ENCODE measurements around the gene DOCK2. TPM values are rescaled to one million over a fixed set of nuclear protein-coding genes. Genes with fewer than 3 reads are reported as not detected.

Gene DOCK2
- polyA plus RNA-seq, 3 donors, result 57.5 to 178 (median 115) TPM

GRCh38 chr5:170077526-170077925, 440.5 kb downstream of the DOCK2 start:
- WGBS (ENCODE audit: insufficient coverage), result no CpG with 5 or more reads among the region's 5 CpGs
- H3K4me3 ChIP-seq (replicated peaks in 1 of 3; ENCODE audit: low read depth in 2 of 3, low read length in 3 of 3), result no peak overlapping the region
- no peak overlapping the region for H2AFZ ChIP-seq (ENCODE audit: insufficient read depth, low read depth, low read length, poor library complexity, severe bottlenecking)
- H3K4me2 ChIP-seq (replicated peaks; ENCODE audit: extremely low read depth, low read length, poor library complexity, severe bottlenecking), result no peak overlapping the region
- H3K79me2 ChIP-seq (ENCODE audit: insufficient read depth, low read length), result no peaks in the 10 kb centered on the region
- TF ChIP-seq CTCF (IDR thresholded peaks at IDR 0.05), result no peak
- H3K27ac ChIP-seq (ENCODE audit: low read depth in 1 of 2, low read length in 2 of 2), result no peak overlapping the region
- H3K36me3 Mint-ChIP-seq, result peaks cover 96 to 97% of the 10 kb centered on the region in 2 donors
- H3K27ac Mint-ChIP-seq, result peak overlapping the region in 1 of 7 donors; percentile 3
- no peak overlapping the region for H3K9ac ChIP-seq (ENCODE audit: insufficient read depth, low read length, poor library complexity, severe bottlenecking)
- peaks cover 95 to 98% of the 10 kb centered on the region in 2 donors for H3K36me3 ChIP-seq (replicated peaks in 1 of 2; ENCODE audit: control insufficient read depth in 1 of 2, insufficient read depth in 2 of 2, low read length in 2 of 2)
- H3K9me3 Mint-ChIP-seq, result no peaks in the 10 kb centered on the region
- no peaks in the 10 kb centered on the region for H3K9me3 ChIP-seq (replicated peaks in 1 of 2; ENCODE audit: control insufficient read depth in 1 of 2, insufficient read depth in 1 of 2, low read length in 2 of 2)
- DNase-seq, result no peak
- no peaks in the 10 kb centered on the region for H3K4me1 ChIP-seq (ENCODE audit: control insufficient read depth in 1 of 2, insufficient read depth in 2 of 2, low read length in 2 of 2)
- no peak overlapping the region for H3K4me3 Mint-ChIP-seq
- no peaks in the 10 kb centered on the region for H3K4me1 Mint-ChIP-seq
- H3K27me3 Mint-ChIP-seq (ENCODE audit: low read depth in 3 of 3), result no peaks in the 10 kb centered on the region
- intact Hi-C loops (cut with micrococcal nuclease), result no loop called here
- H3K27me3 ChIP-seq (ENCODE audit: control insufficient read depth in 2 of 2, insufficient read depth in 2 of 2, low read length in 2 of 2), result no peaks in the 10 kb centered on the region
- H4K20me1 ChIP-seq (ENCODE audit: insufficient read depth, low read length), result peaks cover 48% of the 10 kb centered on the region

- Mint-ChIP-seq H3K36me3 (peaks cover 97 to 98% of the 10 kb centered on the region in 2 donors), H3K4me3 (no peak overlapping the region), H3K27me3 (ENCODE audit: low read depth in 3 of 3) (no peaks in the 10 kb centered on the region), H3K9me3 (no peaks in the 10 kb centered on the region), H3K4me1 (no peaks in the 10 kb centered on the region), H3K27ac (peak overlapping the region in 2 of 7 donors; percentile 17 to 60)
- H3K27me3 ChIP-seq (ENCODE audit: control insufficient read depth in 2 of 2, insufficient read depth in 2 of 2, low read length in 2 of 2), result no peaks in the 10 kb centered on the region
- no peak overlapping the region for H3K4me2 ChIP-seq (replicated peaks; ENCODE audit: extremely low read depth, low read length, poor library complexity, severe bottlenecking)
- DNase-seq, result no peak
- no peaks in the 10 kb centered on the region for H3K79me2 ChIP-seq (ENCODE audit: insufficient read depth, low read length)
- no peak overlapping the region for H2AFZ ChIP-seq (ENCODE audit: insufficient read depth, low read depth, low read length, poor library complexity, severe bottlenecking)
- intact Hi-C loops (cut with micrococcal nuclease), result no loop called here
- WGBS (ENCODE audit: insufficient coverage), result 90% methylated on average over 1 of the region's 3 CpGs
- peaks cover 98 to 99% of the 10 kb centered on the region in 2 donors for H3K36me3 ChIP-seq (replicated peaks in 1 of 2; ENCODE audit: control insufficient read depth in 1 of 2, insufficient read depth in 2 of 2, low read length in 2 of 2)
- peaks cover 47% of the 10 kb centered on the region for H4K20me1 ChIP-seq (ENCODE audit: insufficient read depth, low read length)
- no peaks in the 10 kb centered on the region for H3K9me3 ChIP-seq (replicated peaks in 1 of 2; ENCODE audit: control insufficient read depth in 1 of 2, insufficient read depth in 1 of 2, low read length in 2 of 2)
- H3K4me1 ChIP-seq (ENCODE audit: control insufficient read depth in 1 of 2, insufficient read depth in 2 of 2, low read length in 2 of 2), result no peaks in the 10 kb centered on the region
- H3K4me3 ChIP-seq (replicated peaks in 1 of 3; ENCODE audit: low read depth in 2 of 3, low read length in 3 of 3), result no peak overlapping the region
- H3K27ac ChIP-seq (ENCODE audit: low read depth in 1 of 2, low read length in 2 of 2), result no peak overlapping the region
- no peak for TF ChIP-seq CTCF (IDR thresholded peaks at IDR 0.05)
- H3K9ac ChIP-seq (ENCODE audit: insufficient read depth, low read length, poor library complexity, severe bottlenecking), result no peak overlapping the region
Measured at GRCh38 chr5:170078458-170078857, 441.4 kb downstream of the DOCK2 start.

Data from CD14-positive monocyte (primary cell).